Prostate gland (tissue), 2 donors: ENCODE data around the gene CCNDBP1. TPM values are rescaled to one million over a fixed set of nuclear protein-coding genes. Genes with fewer than 3 reads are reported as not detected.
"Not testable (repeated sequence)": the region's sequence is repeated elsewhere in the genome, so short reads cannot be mapped to it uniquely, and the experiment has no call there.

Experiments used
- DNase-seq: peaks from one replicate; pipeline ENCODE4 v3.0.0-alpha.2; 2019; ENCODE audit warnings: low spot score
- H3K27ac ChIP-seq, 2 donors: fragments of 200-600 bp; sonication (generic); 2 replicates each; pipeline ENCODE4 v1.5.1; 2017 to 2019
- H3K27me3 ChIP-seq: fragments of 200-600 bp; sonication (generic); replicated peaks from 2 replicates; pipeline ENCODE4 v1.5.1; 2019; ENCODE audit not compliant: insufficient read depth
- H3K36me3 ChIP-seq, 2 donors: fragments of 200-600 bp; sonication (generic); 1 replicate in 1 of 2; 2 replicates in 1 of 2; pipeline versions ENCODE4 v1.5.1 to v1.8.1; 2017 to 2019
- H3K4me1 ChIP-seq: fragments of 200-600 bp; sonication (generic); replicated peaks from 2 replicates; pipeline ENCODE4 v1.5.1; 2019
- H3K4me3 ChIP-seq, 2 donors: fragments of 200-600 bp; sonication (generic); 2 replicates each; pipeline ENCODE4 v1.5.1; 2017 to 2019
- H3K9me3 ChIP-seq: fragments of 200-600 bp; sonication (generic); 2 replicates; pipeline ENCODE4 v1.5.1; 2017
- POLR2A ChIP-seq: fragments of 450-650 bp; IDR thresholded peaks from one replicate; pipeline ENCODE4 v1.6.1; 2016; ENCODE audit warnings: antibody characterized with exemption, mild to moderate bottlenecking
- POLR2AphosphoS5 ChIP-seq: sonication (generic); formaldehyde crosslinking; IDR thresholded peaks from one replicate; pipeline ENCODE4 v1.6.1; 2017; ENCODE audit warnings: antibody characterized with exemption
- WGBS: methylation state at CpG from one replicate; pipeline ENCODE4 v1.1.5; 2018; 5-methylcytosine and 5-hydroxymethylcytosine counted together
- intact Hi-C: fragments of 100-400 bp; cut with DNase I; formaldehyde crosslinking; loops from one replicate; pipeline ENCODE4 v1.14.2; 2022
- total RNA-seq, 2 donors: library from RNA; depleted of rRNA; stranded (reverse); fragments of >200 nt; gene quantifications; one replicate each; pipeline ENCODE4 v1.1.0, GENCODE V29; 2016
- TF ChIP-seq, protein P1 (sequence below), 4 experiments: fragments of 200-600 bp in 2 of 4; fragments of 450-650 bp in 2 of 4; sonication (generic) in 2 of 4; IDR thresholded peaks; 1 replicate in 3 of 4; 2 replicates in 1 of 4; pipeline ENCODE4 v1.5.1; 2016 to 2019; ENCODE audit warnings: antibody characterized with exemption in 4 of 4, mild to moderate bottlenecking in 2 of 4, moderate library complexity in 2 of 4

CCNDBP1 gene
- total RNA-seq, 2 donors from 2014 or later, result 63.6 to 91.9 TPM

DNA sequence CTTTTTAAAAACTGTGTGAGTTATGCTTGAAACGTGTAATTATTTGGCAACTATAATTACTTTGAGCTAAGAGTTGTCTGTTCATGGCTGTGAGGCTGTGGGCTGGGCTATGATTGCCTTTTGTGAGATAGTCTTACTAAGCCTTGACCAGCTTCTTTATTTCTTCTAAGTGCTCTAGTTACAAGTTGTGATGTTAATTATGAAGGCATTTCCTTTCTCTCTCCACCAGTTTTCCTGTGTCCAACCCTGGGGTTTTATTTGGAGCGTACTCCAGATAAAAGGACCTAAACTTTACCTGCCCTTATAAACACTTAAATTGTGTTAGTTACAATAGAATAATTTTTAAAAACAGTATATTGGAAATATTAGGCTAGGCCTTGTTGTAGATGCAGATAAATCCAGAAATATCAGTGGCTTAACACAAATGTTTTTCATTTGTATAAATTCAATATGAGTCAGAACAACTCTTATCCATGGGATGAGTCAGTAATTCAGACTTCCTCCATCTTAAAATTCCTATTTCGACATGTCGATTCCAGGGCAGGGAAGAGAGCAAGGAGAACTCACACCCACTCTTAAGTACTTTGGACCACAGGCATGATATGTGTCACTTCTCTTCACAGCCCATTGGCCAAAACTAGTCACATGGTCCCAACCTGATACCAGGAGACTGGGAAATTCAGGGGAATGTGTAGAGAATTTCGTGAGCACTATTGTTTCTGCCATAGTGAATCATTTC, 34.8 kb upstream of the CCNDBP1 start:
- TF ChIP-seq, protein P1, sequence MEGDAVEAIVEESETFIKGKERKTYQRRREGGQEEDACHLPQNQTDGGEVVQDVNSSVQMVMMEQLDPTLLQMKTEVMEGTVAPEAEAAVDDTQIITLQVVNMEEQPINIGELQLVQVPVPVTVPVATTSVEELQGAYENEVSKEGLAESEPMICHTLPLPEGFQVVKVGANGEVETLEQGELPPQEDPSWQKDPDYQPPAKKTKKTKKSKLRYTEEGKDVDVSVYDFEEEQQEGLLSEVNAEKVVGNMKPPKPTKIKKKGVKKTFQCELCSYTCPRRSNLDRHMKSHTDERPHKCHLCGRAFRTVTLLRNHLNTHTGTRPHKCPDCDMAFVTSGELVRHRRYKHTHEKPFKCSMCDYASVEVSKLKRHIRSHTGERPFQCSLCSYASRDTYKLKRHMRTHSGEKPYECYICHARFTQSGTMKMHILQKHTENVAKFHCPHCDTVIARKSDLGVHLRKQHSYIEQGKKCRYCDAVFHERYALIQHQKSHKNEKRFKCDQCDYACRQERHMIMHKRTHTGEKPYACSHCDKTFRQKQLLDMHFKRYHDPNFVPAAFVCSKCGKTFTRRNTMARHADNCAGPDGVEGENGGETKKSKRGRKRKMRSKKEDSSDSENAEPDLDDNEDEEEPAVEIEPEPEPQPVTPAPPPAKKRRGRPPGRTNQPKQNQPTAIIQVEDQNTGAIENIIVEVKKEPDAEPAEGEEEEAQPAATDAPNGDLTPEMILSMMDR (IDR thresholded peaks at IDR 0.05), result no peak
- TF ChIP-seq POLR2AphosphoS5 (no peak), POLR2A (no peak)
- H3K4me3 ChIP-seq, result no peak overlapping the region
- 92% methylated on average over 5 of the region's 5 CpGs for WGBS
- peaks cover 0 to 3% of the 10 kb centered on the region in 2 donors for H3K36me3 ChIP-seq
- no peak overlapping the region for H3K27ac ChIP-seq
- no peaks in the 10 kb centered on the region for H3K27me3 ChIP-seq
- no peaks in the 10 kb centered on the region for H3K4me1 ChIP-seq
- intact Hi-C loops, result no loop called here
- H3K9me3 ChIP-seq, result no peaks in the 10 kb centered on the region
- no peak for DNase-seq

DNA sequence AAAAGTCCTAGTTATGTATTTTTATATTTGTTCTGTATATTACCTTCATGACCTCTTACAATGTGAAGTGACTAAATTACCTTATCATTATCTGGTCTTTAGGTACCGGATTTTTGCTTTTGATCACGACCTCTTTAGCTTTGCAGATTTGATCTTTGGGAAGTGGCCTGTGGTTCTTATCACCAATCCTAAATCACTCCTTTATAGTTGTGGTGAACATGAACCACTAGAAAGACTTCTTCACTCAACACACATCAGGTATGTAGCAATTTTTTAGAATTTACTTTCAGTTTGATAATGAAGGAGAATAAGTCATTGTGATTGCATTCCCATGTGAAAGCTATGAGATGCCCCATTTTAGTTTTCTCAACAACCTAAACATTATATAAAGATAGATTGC, 33.5 kb upstream of the CCNDBP1 start:
- no peaks in the 10 kb centered on the region for H3K27me3 ChIP-seq
- no peak overlapping the region for H3K4me3 ChIP-seq
- H3K27ac ChIP-seq, result no peak overlapping the region
- no peaks in the 10 kb centered on the region for H3K9me3 ChIP-seq
- WGBS, result 78% methylated on average over 2 of the region's 2 CpGs
- intact Hi-C loops, result no loop called here
- TF ChIP-seq POLR2A, result no peak
- TF ChIP-seq POLR2AphosphoS5, result no peak
- TF ChIP-seq, protein P1 (IDR thresholded peaks at IDR 0.05), result no peak
- DNase-seq, result no peak
- peaks cover 0 to 3% of the 10 kb centered on the region in 2 donors for H3K36me3 ChIP-seq
- no peaks in the 10 kb centered on the region for H3K4me1 ChIP-seq

DNA sequence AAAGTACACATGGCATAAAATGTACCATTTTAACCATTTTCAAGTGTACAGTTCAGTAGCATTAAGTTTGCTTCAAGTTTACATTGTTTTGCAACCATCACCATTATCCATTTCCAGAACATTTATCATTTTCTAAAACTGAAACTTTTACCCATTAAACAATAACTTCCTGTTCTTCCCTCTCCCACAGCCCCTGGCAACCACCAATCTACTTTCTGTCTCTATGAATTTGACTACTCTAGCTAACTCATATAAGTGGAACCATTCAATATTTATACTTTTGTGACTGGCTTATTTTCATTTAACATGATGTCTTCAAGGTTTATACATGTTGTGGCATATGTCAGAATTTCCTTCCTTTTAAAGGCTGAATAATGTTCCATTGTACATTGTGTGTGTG, 31.9 kb upstream of the CCNDBP1 start:
- Histone ChIP-seq H3K27me3 (no peaks in the 10 kb centered on the region), H3K9me3 (no peaks in the 10 kb centered on the region), H3K4me3 (no peak overlapping the region), H3K36me3 (peaks cover 0 to 3% of the 10 kb centered on the region in 2 donors), H3K4me1 (no peaks in the 10 kb centered on the region), H3K27ac (no peak overlapping the region)
- intact Hi-C loops, result no loop called here
- TF ChIP-seq, protein P1 (IDR thresholded peaks at IDR 0.05), result no peak
- TF ChIP-seq POLR2A (no peak), POLR2AphosphoS5 (no peak)
- DNase-seq, result no peak

DNA sequence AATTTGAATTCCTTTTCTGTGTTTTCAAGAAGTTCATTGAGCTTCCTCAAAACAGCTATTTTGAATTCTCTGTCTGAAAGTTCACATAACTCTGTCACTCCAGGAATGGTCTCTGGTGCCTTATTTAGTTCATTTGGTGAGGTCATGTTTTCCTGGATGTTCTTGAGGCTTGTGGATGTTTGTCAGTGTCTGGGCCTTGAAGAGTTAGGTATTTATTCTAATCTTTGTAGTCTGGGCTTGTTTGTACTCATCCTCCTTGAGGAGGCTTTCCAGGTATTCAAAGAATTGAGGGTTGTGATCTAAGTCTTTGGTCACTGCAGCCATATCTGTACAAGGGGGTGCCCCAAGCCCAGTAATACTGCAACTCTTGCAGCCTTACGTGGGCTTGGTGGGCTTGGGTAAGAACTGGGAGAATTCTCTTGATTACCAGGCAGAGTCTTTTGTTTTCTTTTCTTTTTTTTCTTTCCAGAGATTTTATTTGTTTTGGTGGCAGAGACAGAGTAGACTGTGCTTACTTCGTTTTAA, 19.3 kb upstream of the CCNDBP1 start:
- Histone ChIP-seq H3K9me3 (no peaks in the 10 kb centered on the region), H3K36me3 (no peaks in the 10 kb centered on the region), H3K27me3 (no peaks in the 10 kb centered on the region), H3K27ac (no peak overlapping the region), H3K4me1 (no peaks in the 10 kb centered on the region), H3K4me3 (no peak overlapping the region)
- DNase-seq, result no peak
- 70% methylated on average over 2 of the region's 2 CpGs for WGBS
- TF ChIP-seq POLR2A (no peak), POLR2AphosphoS5 (no peak)
- TF ChIP-seq, protein P1 (IDR thresholded peaks at IDR 0.05), result no peak
- intact Hi-C loops, result no loop called here

DNA sequence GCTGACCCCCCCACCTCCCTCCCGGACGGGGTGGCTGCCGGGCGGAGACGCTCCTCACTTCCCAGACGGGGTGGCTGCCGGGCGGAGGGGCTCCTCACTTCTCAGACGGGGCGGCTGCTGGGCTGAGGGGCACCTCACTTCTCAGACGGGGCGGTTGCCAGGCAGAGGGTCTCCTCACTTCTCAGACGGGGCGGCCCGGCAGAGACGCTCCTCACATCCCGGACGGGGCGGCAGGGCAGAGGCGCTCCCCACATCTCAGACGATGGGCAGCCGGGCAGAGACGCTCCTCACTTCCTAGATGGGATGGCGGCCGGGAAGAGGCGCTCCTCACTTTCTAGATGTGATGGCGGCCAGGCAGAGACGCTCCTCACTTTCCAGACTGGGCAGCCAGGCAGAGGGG, 17.9 kb upstream of the CCNDBP1 start:
- H3K4me3 ChIP-seq, H3K4me1 ChIP-seq, H3K9me3 ChIP-seq, intact Hi-C loops, DNase-seq, H3K27me3 ChIP-seq, H3K36me3 ChIP-seq, H3K27ac ChIP-seq: not testable (repeated sequence)
- WGBS, result 97% methylated on average over 28 of the region's 28 CpGs
